Smooth muscle cell (in vitro differentiated cells): ENCODE results near the gene BTG1. TPM values are rescaled to one million over a fixed set of nuclear protein-coding genes. Genes with fewer than 3 reads are reported as not detected.

Experiments used
- DNase-seq: peaks from one replicate; lab custom pipeline; 2025; ENCODE audit not compliant: unreplicated experiment; lab: John Stamatoyannopoulos, UW
- H2AFZ ChIP-seq: fragments of 200-600 bp; sonication (generic); 2 replicates; pipeline ENCODE4 v1.6.0; 2016; ENCODE audit warnings: antibody characterized with exemption, low read depth, mild to moderate bottlenecking
- H3F3A ChIP-seq: fragments of 200-600 bp; sonication (generic); 2 replicates; pipeline ENCODE4 v1.6.0; 2017; ENCODE audit warnings: antibody characterized with exemption, low read depth
- H3K27ac ChIP-seq: fragments of 200-600 bp; sonication (generic); 2 replicates; pipeline ENCODE4 v1.5.1; 2016; ENCODE audit warnings: low read depth, mild to moderate bottlenecking
- H3K27me3 ChIP-seq: fragments of 200-600 bp; sonication (generic); 2 replicates; pipeline ENCODE4 v1.6.1; 2016; ENCODE audit warnings: low read depth, mild to moderate bottlenecking
- H3K36me3 ChIP-seq: fragments of 200-600 bp; sonication (generic); 2 replicates; pipeline ENCODE4 v1.5.1; 2016; ENCODE audit warnings: low read depth
- H3K4me1 ChIP-seq: fragments of 200-600 bp; sonication (generic); 2 replicates; pipeline ENCODE4 v1.5.1; 2016; ENCODE audit warnings: low read depth
- H3K4me2 ChIP-seq: fragments of 200-600 bp; sonication (generic); 2 replicates; pipeline ENCODE4 v1.6.0; 2016; ENCODE audit warnings: mild to moderate bottlenecking
- H3K4me3 ChIP-seq: fragments of 200-600 bp; sonication (generic); 2 replicates; pipeline ENCODE4 v1.5.1; 2016; ENCODE audit warnings: mild to moderate bottlenecking
- H3K79me2 ChIP-seq: fragments of 200-600 bp; sonication (generic); 2 replicates; pipeline ENCODE4 v1.6.0; 2016; ENCODE audit warnings: low read depth, mild to moderate bottlenecking
- H3K9ac ChIP-seq: fragments of 200-600 bp; sonication (generic); 2 replicates; pipeline ENCODE4 v1.6.0; 2016; ENCODE audit warnings: low read depth
- H3K9me3 ChIP-seq: fragments of 200-600 bp; sonication (generic); replicated peaks from 2 replicates; pipeline ENCODE4 v1.5.1; 2016; ENCODE audit warnings: low read depth
- H4K20me1 ChIP-seq: fragments of 200-600 bp; sonication (generic); 2 replicates; pipeline ENCODE4 v1.6.0; 2016; ENCODE audit warnings: low read depth
- CTCF ChIP-seq: fragments of 200-600 bp; sonication (generic); IDR thresholded peaks from 2 replicates; pipeline ENCODE4 v1.5.1; 2017; ENCODE audit warnings: borderline replicate concordance, mild to moderate bottlenecking, antibody characterized with exemption; ENCODE audit not compliant: insufficient read depth, poor library complexity, severe bottlenecking
- WGBS: methylation state at CpG from one replicate; pipeline ENCODE4 v1.1.7; 2016; ENCODE audit warnings: low lambda C conversion rate; 5-methylcytosine and 5-hydroxymethylcytosine counted together
- polyA plus RNA-seq: library from polyadenylated mRNA; unstranded; fragments of >200 nt; fragmentation: Nextera tagmentation; extraction: Ambion mirVana; gene quantifications from 2 replicates; pipeline ENCODE4 v1.2.1, GENCODE V29; 2016
- total RNA-seq: library from RNA; depleted of rRNA; stranded (reverse); fragments of >200 nt; gene quantifications from 2 replicates; pipeline ENCODE4 v1.2.3, GENCODE V29; 2014

The BTG1 gene
- total and polyA plus RNA-seq, 2 experiments from 2014 or later, result 42.1 to 70.4 TPM

DNA sequence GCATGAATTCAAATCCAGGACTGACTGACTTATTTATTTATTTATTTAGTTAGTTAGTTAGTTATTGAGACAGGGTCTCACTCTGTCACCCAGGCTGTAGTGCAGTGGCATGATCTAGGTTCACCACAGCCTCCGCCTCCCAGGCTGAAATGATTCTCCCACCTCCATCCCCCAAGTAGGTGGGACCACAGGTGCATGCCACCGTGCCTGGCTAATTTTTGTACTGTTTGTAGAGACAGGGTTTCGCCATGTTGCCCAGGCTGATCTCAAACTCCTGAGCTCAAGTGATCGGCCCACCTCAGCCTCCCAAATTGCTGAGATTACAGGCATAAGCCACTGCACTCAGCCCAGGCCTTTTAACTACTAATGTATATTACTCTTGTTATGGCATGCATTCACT is 36.0 kb downstream of the BTG1 start:
- Histone ChIP-seq H3K27ac (no peak overlapping the region), H3K4me2 (no peak overlapping the region), H3F3A (peaks cover 4% of the 10 kb centered on the region), H3K4me1 (peaks cover 39% of the 10 kb centered on the region), H3K4me3 (no peak overlapping the region), H3K27me3 (no peaks in the 10 kb centered on the region), H3K36me3 (no peaks in the 10 kb centered on the region), H2AFZ (no peak overlapping the region), H3K9ac (no peak overlapping the region), H3K9me3 (no peaks in the 10 kb centered on the region), H3K79me2 (no peaks in the 10 kb centered on the region), H4K20me1 (no peaks in the 10 kb centered on the region)
- 81% methylated on average over 4 of the region's 4 CpGs for WGBS
- no peak for DNase-seq
- TF ChIP-seq CTCF, result no peak

DNA sequence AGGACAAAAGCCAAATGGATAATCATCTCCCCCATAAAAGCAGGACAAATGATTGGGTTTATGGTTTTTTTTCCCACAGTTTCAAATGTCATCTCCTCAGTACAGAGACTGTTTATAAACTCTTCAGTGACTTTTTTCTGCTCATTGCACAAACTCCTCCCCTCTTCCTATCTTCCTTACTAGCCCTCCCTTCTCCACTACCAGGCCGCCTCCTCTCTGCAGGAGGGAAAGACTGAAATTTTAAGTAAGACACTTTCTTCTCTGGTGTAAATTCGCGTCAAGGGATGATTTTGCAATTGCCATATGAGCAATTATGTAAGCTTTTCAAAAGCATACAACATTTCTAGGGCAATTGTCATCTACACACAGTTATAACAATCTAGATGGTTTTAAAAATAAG is 37.0 kb downstream of the BTG1 start:
- no peak for TF ChIP-seq CTCF
- H2AFZ ChIP-seq, result no peak overlapping the region
- peak overlapping the region; percentile 27 for H3K4me2 ChIP-seq
- peaks cover 4% of the 10 kb centered on the region for H3F3A ChIP-seq
- H3K4me3 ChIP-seq, result no peak overlapping the region
- H3K27ac ChIP-seq, result no peak overlapping the region
- DNase-seq, result no peak
- H3K4me1 ChIP-seq, result peaks cover 39% of the 10 kb centered on the region
- H4K20me1 ChIP-seq, result no peaks in the 10 kb centered on the region
- no peak overlapping the region for H3K9ac ChIP-seq
- 29% methylated on average over 3 of the region's 3 CpGs for WGBS
- H3K79me2 ChIP-seq, result no peaks in the 10 kb centered on the region
- no peaks in the 10 kb centered on the region for H3K9me3 ChIP-seq
- no peaks in the 10 kb centered on the region for H3K36me3 ChIP-seq
- H3K27me3 ChIP-seq, result no peaks in the 10 kb centered on the region

GRCh38 chr12:92107621-92108131 is 38.0 kb downstream of the BTG1 start:
- H3K79me2 ChIP-seq, result no peaks in the 10 kb centered on the region
- no peak overlapping the region for H3K4me2 ChIP-seq
- TF ChIP-seq CTCF, result no peak
- 38% methylated on average over 7 of the region's 7 CpGs for WGBS
- peaks cover 4% of the 10 kb centered on the region for H3F3A ChIP-seq
- H3K36me3 ChIP-seq, result no peaks in the 10 kb centered on the region
- H3K27ac ChIP-seq, result no peak overlapping the region
- H3K27me3 ChIP-seq, result no peaks in the 10 kb centered on the region
- peaks cover 39% of the 10 kb centered on the region for H3K4me1 ChIP-seq
- no peaks in the 10 kb centered on the region for H3K9me3 ChIP-seq
- H3K4me3 ChIP-seq, result no peak overlapping the region
- H2AFZ ChIP-seq, result no peak overlapping the region
- H3K9ac ChIP-seq, result no peak overlapping the region
- no peak for DNase-seq
- H4K20me1 ChIP-seq, result no peaks in the 10 kb centered on the region

DNA sequence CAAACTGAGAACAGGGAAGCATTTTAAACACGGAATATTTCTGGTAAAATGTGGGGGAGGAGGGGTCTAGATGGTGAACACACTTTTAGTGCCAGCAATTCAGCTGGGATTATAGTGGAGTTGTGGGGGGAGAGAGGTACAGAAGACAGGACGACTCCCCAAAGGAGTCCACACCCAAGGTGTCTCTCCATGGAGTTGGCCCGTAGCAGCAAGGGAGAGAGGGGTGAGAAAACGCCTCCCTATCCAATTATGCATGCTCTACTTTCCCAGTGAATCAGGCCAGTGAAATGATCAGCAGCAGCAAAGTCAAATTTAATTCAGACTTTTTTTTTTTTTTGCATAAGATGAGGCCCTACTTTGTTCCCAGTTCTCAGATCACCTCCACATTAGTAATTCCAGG is 38.6 kb downstream of the BTG1 start:
- 76% methylated on average over 4 of the region's 4 CpGs for WGBS
- no peaks in the 10 kb centered on the region for H3K36me3 ChIP-seq
- H3K27me3 ChIP-seq, result no peaks in the 10 kb centered on the region
- no peaks in the 10 kb centered on the region for H4K20me1 ChIP-seq
- H3K9ac ChIP-seq, result no peak overlapping the region
- peaks cover 39% of the 10 kb centered on the region for H3K4me1 ChIP-seq
- no peak overlapping the region for H3K4me2 ChIP-seq
- no peak overlapping the region for H3K4me3 ChIP-seq
- H3K27ac ChIP-seq, result no peak overlapping the region
- no peaks in the 10 kb centered on the region for H3K79me2 ChIP-seq
- H3K9me3 ChIP-seq, result no peaks in the 10 kb centered on the region
- peaks cover 4% of the 10 kb centered on the region for H3F3A ChIP-seq
- H2AFZ ChIP-seq, result no peak overlapping the region
- no peak for TF ChIP-seq CTCF
- DNase-seq, result no peak
